ENCODE results near the gene ACTMAP.

Gene ACTMAP

DNA sequence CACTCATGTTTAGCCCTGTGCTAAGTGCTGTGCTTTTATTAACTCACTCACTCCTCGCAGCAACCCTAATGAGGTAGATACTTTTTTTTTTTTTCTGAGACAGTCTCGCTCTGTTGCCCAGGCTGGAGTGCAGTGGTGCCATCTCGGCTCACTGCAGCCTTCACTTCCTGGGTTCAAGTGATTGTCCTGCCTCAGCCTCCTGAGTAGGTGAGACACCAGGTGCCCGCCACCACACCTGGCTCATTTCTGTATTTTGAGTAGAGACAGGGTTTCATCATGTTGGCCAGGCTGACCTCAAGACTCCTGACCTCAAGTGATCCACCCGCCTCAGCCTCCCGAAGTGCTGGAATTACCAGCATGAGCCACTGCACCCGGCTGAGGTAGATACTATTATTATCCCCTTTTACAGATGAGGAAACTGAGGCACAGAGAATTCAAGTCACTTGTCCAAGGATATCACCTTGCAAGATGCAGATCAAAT lies 30.8 kb downstream of the ACTMAP start:
- TF ChIP-seq, protein P1, sequence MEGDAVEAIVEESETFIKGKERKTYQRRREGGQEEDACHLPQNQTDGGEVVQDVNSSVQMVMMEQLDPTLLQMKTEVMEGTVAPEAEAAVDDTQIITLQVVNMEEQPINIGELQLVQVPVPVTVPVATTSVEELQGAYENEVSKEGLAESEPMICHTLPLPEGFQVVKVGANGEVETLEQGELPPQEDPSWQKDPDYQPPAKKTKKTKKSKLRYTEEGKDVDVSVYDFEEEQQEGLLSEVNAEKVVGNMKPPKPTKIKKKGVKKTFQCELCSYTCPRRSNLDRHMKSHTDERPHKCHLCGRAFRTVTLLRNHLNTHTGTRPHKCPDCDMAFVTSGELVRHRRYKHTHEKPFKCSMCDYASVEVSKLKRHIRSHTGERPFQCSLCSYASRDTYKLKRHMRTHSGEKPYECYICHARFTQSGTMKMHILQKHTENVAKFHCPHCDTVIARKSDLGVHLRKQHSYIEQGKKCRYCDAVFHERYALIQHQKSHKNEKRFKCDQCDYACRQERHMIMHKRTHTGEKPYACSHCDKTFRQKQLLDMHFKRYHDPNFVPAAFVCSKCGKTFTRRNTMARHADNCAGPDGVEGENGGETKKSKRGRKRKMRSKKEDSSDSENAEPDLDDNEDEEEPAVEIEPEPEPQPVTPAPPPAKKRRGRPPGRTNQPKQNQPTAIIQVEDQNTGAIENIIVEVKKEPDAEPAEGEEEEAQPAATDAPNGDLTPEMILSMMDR (IDR thresholded peaks at IDR 0.05; ENCODE audit: insufficient read depth, low read depth, low read length, missing control alignments): no peak
- DNase-seq (ENCODE audit: low read depth): peak; percentile 37
- peak overlapping the region; percentile 85 for H3K4me3 ChIP-seq (ENCODE audit: low read depth, low read length)

DNA sequence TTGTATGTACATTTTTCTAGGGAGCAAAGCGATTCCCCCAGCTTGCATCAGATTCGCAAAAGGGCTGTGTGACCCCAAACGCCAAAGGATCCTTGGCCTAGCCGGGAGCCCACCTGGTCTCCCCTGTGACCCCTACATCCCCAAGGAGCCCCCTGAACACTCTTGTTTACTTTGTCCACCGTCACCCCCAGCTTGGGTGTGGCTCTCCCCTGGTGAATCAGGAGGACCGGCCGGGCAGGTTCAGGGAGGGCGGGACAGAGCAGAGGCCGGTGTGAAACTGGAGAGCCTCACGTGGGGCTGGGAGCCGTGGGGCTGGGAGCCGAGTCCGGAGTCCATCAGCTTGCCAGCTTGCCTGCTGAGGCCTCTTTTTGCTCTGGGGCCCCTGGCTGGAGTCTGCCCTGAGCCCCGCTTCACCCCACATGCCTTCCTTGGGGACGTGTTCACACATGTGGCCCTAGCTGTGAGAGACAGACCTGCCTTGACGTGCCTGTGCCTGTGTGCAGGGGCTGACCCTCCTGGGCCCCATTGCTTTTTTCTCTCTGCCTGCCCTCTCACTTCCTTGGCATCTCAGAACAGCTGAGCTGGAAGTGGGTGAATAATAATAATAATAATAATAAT lies 31.4 kb downstream of the ACTMAP start:
- TF ChIP-seq, protein P1 (IDR thresholded peaks at IDR 0.05; ENCODE audit: insufficient read depth, low read depth, low read length, missing control alignments): no peak
- peak; percentile 56 for DNase-seq (ENCODE audit: low read depth)
- H3K4me3 ChIP-seq (ENCODE audit: low read depth, low read length): peak overlapping the region; percentile 85

DNA sequence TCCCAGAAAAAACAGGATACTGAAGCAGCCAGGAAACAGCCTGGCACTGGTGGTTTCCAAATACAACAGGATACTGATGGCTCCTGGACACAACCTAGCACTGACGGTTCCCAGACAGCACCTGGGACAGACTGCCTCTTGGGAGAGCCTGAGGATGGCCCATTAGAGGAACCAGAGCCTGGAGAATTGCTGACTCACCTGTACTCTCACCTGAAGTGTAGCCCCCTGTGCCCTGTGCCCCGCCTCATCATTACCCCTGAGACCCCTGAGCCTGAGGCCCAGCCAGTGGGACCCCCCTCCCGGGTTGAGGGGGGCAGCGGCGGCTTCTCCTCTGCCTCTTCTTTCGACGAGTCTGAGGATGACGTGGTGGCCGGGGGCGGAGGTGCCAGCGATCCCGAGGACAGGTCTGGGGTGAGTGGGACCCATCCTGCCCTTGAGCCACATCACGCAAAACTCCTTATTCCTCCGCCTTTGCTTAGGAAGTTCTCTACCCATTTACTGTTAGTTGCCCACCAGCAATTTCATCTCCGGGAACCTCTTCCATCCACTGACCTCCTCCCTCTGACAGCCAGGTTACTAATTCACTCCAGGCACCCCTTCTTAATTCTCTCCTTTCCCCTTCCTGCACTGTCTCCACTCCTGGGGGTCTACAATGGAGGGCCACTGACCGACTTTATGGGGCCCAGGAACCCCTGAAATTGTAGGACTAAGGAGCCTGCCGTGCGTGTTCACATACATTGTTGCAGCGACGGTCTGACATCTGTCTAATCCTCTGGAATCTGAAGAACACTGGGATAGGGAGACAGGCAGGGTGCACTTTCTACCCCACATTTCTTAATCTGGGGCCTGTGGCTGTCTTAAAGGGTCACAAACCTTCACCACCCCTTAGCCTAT lies 32.1 kb downstream of the ACTMAP start:
- DNase-seq (ENCODE audit: low read depth): no peak
- peak overlapping the region; percentile 85 for H3K4me3 ChIP-seq (ENCODE audit: low read depth, low read length)
- TF ChIP-seq, protein P1 (IDR thresholded peaks at IDR 0.05; ENCODE audit: insufficient read depth, low read depth, low read length, missing control alignments): no peak

DNA sequence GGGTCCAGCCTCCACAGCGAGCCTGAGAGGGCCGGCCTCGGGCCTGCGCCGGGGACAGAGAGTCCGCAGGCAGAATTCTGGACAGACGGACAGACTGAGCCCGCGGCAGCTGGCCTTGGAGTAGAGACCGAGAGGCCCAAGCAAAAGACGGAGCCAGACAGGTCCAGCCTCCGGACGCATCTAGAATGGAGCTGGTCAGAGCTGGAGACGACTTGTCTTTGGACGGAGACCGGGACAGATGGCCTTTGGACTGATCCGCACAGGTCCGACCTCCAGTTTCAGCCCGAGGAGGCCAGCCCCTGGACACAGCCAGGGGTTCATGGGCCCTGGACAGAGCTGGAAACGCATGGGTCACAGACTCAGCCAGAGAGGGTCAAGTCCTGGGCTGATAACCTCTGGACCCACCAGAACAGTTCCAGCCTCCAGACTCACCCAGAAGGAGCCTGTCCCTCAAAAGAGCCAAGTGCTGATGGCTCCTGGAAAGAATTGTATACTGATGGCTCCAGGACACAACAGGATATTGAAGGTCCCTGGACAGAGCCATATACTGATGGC lies 32.9 kb downstream of the ACTMAP start:
- TF ChIP-seq, protein P1 (IDR thresholded peaks at IDR 0.05; ENCODE audit: insufficient read depth, low read depth, low read length, missing control alignments): no peak
- H3K4me3 ChIP-seq (ENCODE audit: low read depth, low read length): peak overlapping the region; percentile 85
- DNase-seq (ENCODE audit: low read depth): no peak

DNA sequence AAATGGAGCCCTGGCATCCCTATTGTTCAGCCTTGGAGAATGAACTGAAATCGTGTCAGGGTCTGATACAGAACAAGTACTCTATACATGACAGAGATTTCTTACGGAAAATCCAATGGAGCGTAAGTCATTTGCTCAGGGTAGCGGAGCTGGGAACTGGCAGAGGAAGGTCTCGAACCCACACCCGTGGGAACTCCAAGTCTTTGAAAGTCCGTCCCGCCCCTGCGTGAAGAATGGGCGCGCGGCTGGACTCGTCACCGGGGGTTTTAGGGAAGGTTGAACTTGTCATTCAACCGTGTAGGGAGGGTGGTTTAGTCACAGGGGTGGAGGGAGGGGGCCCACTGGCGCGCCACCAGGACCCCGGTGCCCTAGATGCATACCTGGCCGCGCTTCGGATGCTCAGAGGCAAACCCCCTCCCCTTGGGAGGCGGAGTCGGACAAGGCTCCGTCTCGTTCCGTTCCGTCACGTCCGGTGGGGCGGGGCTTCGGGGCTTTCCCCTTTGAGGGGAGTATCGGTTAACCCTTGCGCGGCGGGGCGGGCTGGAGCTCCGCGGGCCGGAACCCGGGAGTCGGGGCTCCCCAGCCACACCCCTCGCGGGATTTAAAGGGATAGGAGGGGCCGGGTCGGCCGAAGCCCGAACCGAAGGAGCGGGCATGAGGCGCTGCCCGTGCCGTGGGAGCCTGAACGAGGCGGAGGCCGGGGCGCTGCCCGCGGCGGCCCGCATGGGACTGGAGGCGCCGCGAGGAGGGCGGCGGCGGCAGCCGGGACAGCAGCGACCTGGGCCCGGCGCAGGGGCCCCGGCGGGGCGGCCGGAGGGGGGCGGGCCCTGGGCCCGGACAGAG lies 33.6 kb downstream of the ACTMAP start, which contains the start of the genes COQ8B and ITPKC:
Gene COQ8B, minus strand, starts transcription at position 405 of the 843 bp plus-strand sequence. CDS start 2,254 bp downstream, outside the sequence.
Gene ITPKC, plus strand, starts transcription at position 631 of the 843 bp plus-strand sequence. Its CDS starts 24 bp downstream, at position 655.
- H3K4me3 ChIP-seq (ENCODE audit: low read depth, low read length): peak within 1 kb of the TSS; percentile 85
- peak; percentile 96 for DNase-seq (ENCODE audit: low read depth)
- TF ChIP-seq, protein P1 (IDR thresholded peaks at IDR 0.05; ENCODE audit: insufficient read depth, low read depth, low read length, missing control alignments): peak; percentile 3

DNA sequence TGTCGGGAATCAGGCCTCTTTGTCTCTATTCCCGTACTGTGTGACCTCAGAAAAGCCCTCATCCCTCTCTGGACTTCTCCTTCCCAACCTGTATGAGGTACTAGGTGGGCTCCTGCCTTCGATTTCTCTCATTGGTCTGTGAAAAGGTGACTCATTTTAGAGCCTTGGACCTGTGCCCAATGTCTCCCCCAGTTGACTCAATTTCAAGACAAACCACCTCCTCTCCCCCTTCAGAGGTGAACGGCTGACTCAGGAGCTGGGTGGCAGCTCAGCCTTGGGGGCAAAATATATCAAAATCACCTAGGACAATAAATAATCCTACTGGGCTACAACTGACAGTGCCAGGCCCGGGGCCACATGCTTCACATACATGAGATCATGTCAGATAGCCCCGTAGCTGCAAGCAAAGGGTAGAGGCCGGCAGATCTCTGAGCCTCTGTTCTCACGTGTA lies 34.2 kb downstream of the ACTMAP start:
- DNase-seq (ENCODE audit: low read depth): peak; percentile 58
- TF ChIP-seq, protein P1 (IDR thresholded peaks at IDR 0.05; ENCODE audit: insufficient read depth, low read depth, low read length, missing control alignments): no peak
- peak overlapping the region; percentile 85 for H3K4me3 ChIP-seq (ENCODE audit: low read depth, low read length)

All from GM12865 (cell line).